HT1080 (cell line): ENCODE data around the gene SERHL2. TPM values are rescaled to one million over a fixed set of nuclear protein-coding genes. Genes with fewer than 3 reads are reported as not detected.
"Not testable (repeated sequence)": the region's sequence is repeated elsewhere in the genome, so short reads cannot be mapped to it uniquely, and the experiment has no call there.

Experiments
- DNase-seq: peaks from one replicate; pipeline ENCODE4 v3.0.0-alpha.2; 2015; ENCODE audit warnings: low read depth
- total RNA-seq: library from RNA; depleted of rRNA; stranded (reverse); fragments of >200 nt; shearing (Covaris generic); gene quantifications from 2 replicates; pipeline ENCODE4 v1.2.3, GENCODE V29; 2014

Gene SERHL2
- total RNA-seq, 1 experiment from 2014 or later, result 0.63 TPM

GRCh38 chr22:42604403-42604802 lies 50.6 kb downstream of the SERHL2 start:
- DNase-seq, result no peak

- not testable (repeated sequence) for DNase-seq
These were observed 53.9 kb downstream of the SERHL2 start for GRCh38 chr22:42607641-42608040.

- no peak for DNase-seq
These were observed 54.5 kb downstream of the SERHL2 start for GRCh38 chr22:42608136-42608822.

GRCh38 chr22:42608823-42609361 lies 55.1 kb downstream of the SERHL2 start:
- peak; percentile 74 for DNase-seq

- no peak for DNase-seq
These were observed 56.4 kb downstream of the SERHL2 start for GRCh38 chr22:42610186-42610585.

- no peak for DNase-seq
These were observed 57.3 kb downstream of the SERHL2 start for GRCh38 chr22:42611051-42611450.

GRCh38 chr22:42612336-42612735 lies 58.6 kb downstream of the SERHL2 start:
- DNase-seq, result no peak

- DNase-seq, result no peak
These were observed 60.1 kb downstream of the SERHL2 start for GRCh38 chr22:42613872-42614301.

- peak; percentile 94 for DNase-seq
These were observed 60.7 kb downstream of the SERHL2 start, which contains the start of gene POLDIP3 for GRCh38 chr22:42614312-42615091. POLDIP3 (minus strand) TSS chr22:42614883; CDS start chr22:42614857, 26 bp downstream.

GRCh38 chr22:42615092-42615859 lies 61.5 kb downstream of the SERHL2 start:
- peak; percentile 100 for DNase-seq

GRCh38 chr22:42615860-42616175 lies 62.1 kb downstream of the SERHL2 start:
- DNase-seq, result not testable (repeated sequence)

GRCh38 chr22:42617155-42617983 lies 63.6 kb downstream of the SERHL2 start:
- no peak for DNase-seq

- no peak for DNase-seq
These were observed 65.7 kb downstream of the SERHL2 start for GRCh38 chr22:42619261-42620063.

- DNase-seq, result no peak
These were observed 66.3 kb downstream of the SERHL2 start for GRCh38 chr22:42620084-42620483.

- DNase-seq, result peak; percentile 60
These were observed 67.8 kb downstream of the SERHL2 start for GRCh38 chr22:42621505-42622002.

GRCh38 chr22:42622061-42622710 lies 68.4 kb downstream of the SERHL2 start:
- no peak for DNase-seq

GRCh38 chr22:42623301-42623751 lies 69.6 kb downstream of the SERHL2 start:
- DNase-seq, result no peak
